MCF 10A (cell line): ENCODE data around the gene NXPH4. TPM values are rescaled to one million over a fixed set of nuclear protein-coding genes. Genes with fewer than 3 reads are reported as not detected.
A peak's percentile ranks its signal among the peaks of the same experiment; 100 is the strongest.

Source experiments
- BruUV-seq: library from RNA; stranded (reverse); fragments of 400-500 nt; replicated peaks from 2 replicates; lab custom pipeline; 2021; lab: Mats Ljungman, UMichigan
- CTCF ChIA-PET: fragments of 300-600 bp; sonication (Branson Sonifier 250); formaldehyde crosslinking; extraction: SDS; loops from one replicate; lab custom pipeline; 2021; ENCODE audit warnings: antibody characterized with exemption, inconsistent platforms; lab: Yijun Ruan, JAX
- POLR2A ChIA-PET: fragments of 300-600, 350-650 bp; sonication (Branson Sonifier 250); formaldehyde crosslinking; extraction: SDS; loops from one replicate; lab custom pipeline; 2020; ENCODE audit warnings: antibody characterized with exemption, inconsistent platforms; lab: Yijun Ruan, JAX
- DNase-seq: peaks from one replicate; pipeline ENCODE4 v3.0.0-alpha.2; 2018; ENCODE audit not compliant: unreplicated experiment
- H3K27ac Mint-ChIP-seq: one replicate; pipeline ENCODE4 v1.8.0; 2022; ENCODE audit warnings: mild to moderate bottlenecking, low read depth, mixed read lengths; ENCODE audit not compliant: unreplicated experiment
- H3K27me3 Mint-ChIP-seq: one replicate; pipeline ENCODE4 v1.8.0; 2022; ENCODE audit warnings: mixed read lengths; ENCODE audit not compliant: insufficient read depth, unreplicated experiment
- H3K36me3 Mint-ChIP-seq: one replicate; pipeline ENCODE4 v1.8.0; 2022; ENCODE audit warnings: mild to moderate bottlenecking, moderate library complexity, mixed read lengths; ENCODE audit not compliant: insufficient read depth, unreplicated experiment
- H3K4me1 Mint-ChIP-seq: one replicate; pipeline ENCODE4 v1.8.0; 2022; ENCODE audit warnings: mixed read lengths; ENCODE audit not compliant: insufficient read depth, unreplicated experiment
- H3K4me3 Mint-ChIP-seq: one replicate; pipeline ENCODE4 v1.8.0; 2022; ENCODE audit warnings: mild to moderate bottlenecking, moderate library complexity, mixed read lengths; ENCODE audit not compliant: unreplicated experiment
- H3K9me3 Mint-ChIP-seq: one replicate; pipeline ENCODE4 v1.8.0; 2022; ENCODE audit warnings: mixed read lengths; ENCODE audit not compliant: unreplicated experiment
- intact Hi-C: fragments of 100-400 bp; cut with micrococcal nuclease; formaldehyde crosslinking; loops from 2 replicates; pipeline ENCODE4 v1.14.1; 2022
- total RNA-seq: library from RNA; stranded (reverse); gene quantifications from 2 replicates; pipeline ENCODE4 v1.2.3, GENCODE V29; 2022
- TF ChIP-seq, protein P1 (sequence below): fragments of 200-600 bp; IDR thresholded peaks from one replicate; pipeline ENCODE4 v1.8.0; 2022; ENCODE audit warnings: antibody characterized with exemption, mild to moderate bottlenecking; ENCODE audit not compliant: unreplicated experiment

The NXPH4 gene
- total RNA-seq, 1 experiment from 2014 or later: 2.2 TPM

GRCh38 chr12:57233357-57234232, 17.0 kb downstream of the NXPH4 start:
- Mint-ChIP-seq H3K4me3 (no peak overlapping the region), H3K36me3 (peaks cover 56% of the 10 kb centered on the region), H3K27ac (no peak overlapping the region), H3K27me3 (no peaks in the 10 kb centered on the region), H3K9me3 (no peaks in the 10 kb centered on the region), H3K4me1 (peaks cover 31% of the 10 kb centered on the region)
- CTCF ChIA-PET: interaction anchor here (0.6 to 10.2 kb wide), 8 partner anchors 8 to 393 kb away, joined by 3 to 152 read pairs (median 4); partner anchors contain the start of gene STAC3
- no TSS peak for BruUV-seq
- intact Hi-C loops: no loop called here
- no peak for DNase-seq
- POLR2A ChIA-PET: interaction anchor here (1.2 kb wide), 1 partner anchor 9 kb away, joined by 6 read pairs; no protein-coding TSS in a partner anchor
- TF ChIP-seq, protein P1, sequence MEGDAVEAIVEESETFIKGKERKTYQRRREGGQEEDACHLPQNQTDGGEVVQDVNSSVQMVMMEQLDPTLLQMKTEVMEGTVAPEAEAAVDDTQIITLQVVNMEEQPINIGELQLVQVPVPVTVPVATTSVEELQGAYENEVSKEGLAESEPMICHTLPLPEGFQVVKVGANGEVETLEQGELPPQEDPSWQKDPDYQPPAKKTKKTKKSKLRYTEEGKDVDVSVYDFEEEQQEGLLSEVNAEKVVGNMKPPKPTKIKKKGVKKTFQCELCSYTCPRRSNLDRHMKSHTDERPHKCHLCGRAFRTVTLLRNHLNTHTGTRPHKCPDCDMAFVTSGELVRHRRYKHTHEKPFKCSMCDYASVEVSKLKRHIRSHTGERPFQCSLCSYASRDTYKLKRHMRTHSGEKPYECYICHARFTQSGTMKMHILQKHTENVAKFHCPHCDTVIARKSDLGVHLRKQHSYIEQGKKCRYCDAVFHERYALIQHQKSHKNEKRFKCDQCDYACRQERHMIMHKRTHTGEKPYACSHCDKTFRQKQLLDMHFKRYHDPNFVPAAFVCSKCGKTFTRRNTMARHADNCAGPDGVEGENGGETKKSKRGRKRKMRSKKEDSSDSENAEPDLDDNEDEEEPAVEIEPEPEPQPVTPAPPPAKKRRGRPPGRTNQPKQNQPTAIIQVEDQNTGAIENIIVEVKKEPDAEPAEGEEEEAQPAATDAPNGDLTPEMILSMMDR: no peak

DNA sequence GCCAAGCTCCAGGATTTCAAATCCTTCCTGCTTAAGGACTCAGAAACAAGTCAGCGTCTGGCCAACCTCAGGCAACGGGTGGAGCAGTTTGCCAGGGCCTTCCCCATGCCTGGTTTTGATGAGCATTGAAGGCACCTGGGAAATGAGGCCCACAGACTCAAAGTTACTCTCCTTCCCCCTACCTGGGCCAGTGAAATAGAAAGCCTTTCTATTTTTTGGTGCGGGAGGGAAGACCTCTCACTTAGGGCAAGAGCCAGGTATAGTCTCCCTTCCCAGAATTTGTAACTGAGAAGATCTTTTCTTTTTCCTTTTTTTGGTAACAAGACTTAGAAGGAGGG, 17.6 kb downstream of the NXPH4 start:
- Mint-ChIP-seq H3K36me3 (peaks cover 60% of the 10 kb centered on the region), H3K4me1 (peaks cover 29% of the 10 kb centered on the region), H3K4me3 (no peak overlapping the region), H3K27me3 (no peaks in the 10 kb centered on the region), H3K27ac (no peak overlapping the region), H3K9me3 (no peaks in the 10 kb centered on the region)
- TF ChIP-seq, protein P1: no peak
- no peak for DNase-seq
- POLR2A ChIA-PET: interaction anchor here (1.2 kb wide), 1 partner anchor 9 kb away, joined by 6 read pairs; no protein-coding TSS in a partner anchor
- TSS peak; percentile 22 for BruUV-seq
- CTCF ChIA-PET: interaction anchor here (0.6 to 1.3 kb wide), 4 partner anchors 13 to 25 kb away, joined by 4 to 6 read pairs (median 5); partner anchors contain the start of gene STAC3
- intact Hi-C loops: no loop called here

- peaks cover 58% of the 10 kb centered on the region for H3K36me3 Mint-ChIP-seq
- ChIA-PET CTCF (no interaction called here), POLR2A (no interaction called here)
- peaks cover 30% of the 10 kb centered on the region for H3K4me1 Mint-ChIP-seq
- no peak overlapping the region for H3K4me3 Mint-ChIP-seq
- TF ChIP-seq, protein P1: no peak
- intact Hi-C loops: no loop called here
- H3K9me3 Mint-ChIP-seq: no peaks in the 10 kb centered on the region
- H3K27ac Mint-ChIP-seq: no peak overlapping the region
- no peaks in the 10 kb centered on the region for H3K27me3 Mint-ChIP-seq
- BruUV-seq: no TSS peak
- no peak for DNase-seq
Observed at GRCh38 chr12:57234571-57235016, 18.0 kb downstream of the NXPH4 start.

DNA sequence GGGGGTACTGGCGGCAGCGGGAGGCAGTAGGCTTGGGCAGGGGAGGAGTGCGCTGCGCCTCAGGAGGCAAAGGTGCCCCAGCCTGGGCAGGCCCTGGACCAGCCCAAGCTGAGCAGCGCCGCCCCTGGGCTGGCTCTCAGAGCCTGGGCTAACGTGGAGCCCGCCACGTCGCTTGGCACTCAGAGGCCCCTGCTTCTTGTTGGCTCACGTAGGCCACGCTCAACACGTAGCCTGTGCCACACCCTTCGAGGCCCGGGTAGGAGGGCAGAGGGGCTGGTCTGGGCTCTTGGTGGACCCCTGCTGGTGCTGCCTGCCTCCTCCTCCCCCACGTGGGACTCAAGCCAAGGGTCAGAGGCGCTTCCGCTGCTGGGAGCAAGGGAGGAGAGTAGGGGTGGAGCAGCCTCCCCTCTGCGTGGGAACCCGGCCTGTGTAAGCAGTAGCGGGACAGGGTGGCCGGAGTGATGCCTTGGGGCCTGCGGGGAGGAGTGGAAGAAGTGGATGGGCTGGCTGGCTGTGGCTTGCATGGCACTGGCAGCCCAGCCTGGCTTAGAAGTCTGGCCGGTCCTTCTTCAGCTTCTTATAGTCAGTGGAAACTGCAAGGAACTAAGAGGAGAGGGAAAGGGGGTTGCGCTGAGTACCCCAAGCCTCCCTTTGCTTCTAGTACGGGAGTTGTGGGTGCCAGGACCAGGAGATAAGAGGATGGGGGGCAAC, 18.6 kb downstream of the NXPH4 start:
- TF ChIP-seq, protein P1: no peak
- Mint-ChIP-seq H3K36me3 (peaks cover 52% of the 10 kb centered on the region), H3K27me3 (no peaks in the 10 kb centered on the region), H3K4me1 (peaks cover 32% of the 10 kb centered on the region), H3K27ac (no peak overlapping the region), H3K9me3 (no peaks in the 10 kb centered on the region), H3K4me3 (no peak overlapping the region)
- no peak for DNase-seq
- no TSS peak for BruUV-seq
- ChIA-PET POLR2A (no interaction called here), CTCF (no interaction called here)
- intact Hi-C loops: no loop called here
